ENCODE measurements around the gene LDLRAD1.

LDLRAD1 gene, protein sequence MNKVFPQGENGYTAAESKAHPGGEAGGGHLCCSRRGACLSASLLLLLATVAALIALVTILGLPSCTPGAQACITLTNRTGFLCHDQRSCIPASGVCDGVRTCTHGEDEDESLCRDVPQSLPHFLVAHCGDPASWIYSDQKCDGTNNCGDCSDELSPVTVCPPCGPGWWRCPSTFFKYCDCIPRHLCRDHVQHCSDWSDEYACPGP

DNA sequence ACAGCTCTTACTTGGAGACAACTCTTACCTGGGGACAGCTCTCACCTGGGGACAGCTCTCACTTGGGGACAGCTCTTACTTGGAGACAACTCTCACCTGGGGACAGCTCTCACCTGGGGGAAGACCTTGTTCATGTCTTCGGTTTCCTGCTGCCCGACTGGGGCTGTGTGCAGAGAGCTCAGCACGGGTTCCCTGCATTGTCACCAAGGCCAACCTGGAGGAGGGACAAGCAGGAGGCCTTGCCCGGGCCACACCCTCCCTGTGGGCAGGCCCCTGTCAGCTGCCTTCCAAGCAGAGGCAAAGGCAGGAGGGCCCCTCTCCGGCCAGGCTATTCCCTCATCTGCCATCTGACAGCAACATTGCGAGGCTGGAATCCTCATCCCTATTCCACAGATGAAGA lies at the start of gene LDLRAD1:
Gene LDLRAD1 (minus strand): TSS at position 208 of the 400 bp plus-strand sequence. CDS start 74 bp downstream, at position 134.
- no peak within 1 kb of the TSS for H3K4me3 ChIP-seq (ENCODE audit: low read length, poor library complexity, severe bottlenecking)
- H3K4me1 ChIP-seq (ENCODE audit: insufficient read depth, low read length, poor library complexity, severe bottlenecking) = no peaks in the 10 kb centered on the region
- H3K79me2 ChIP-seq (ENCODE audit: insufficient read depth, low read length) = no peaks in the 10 kb centered on the region
- no peak within 1 kb of the TSS for H3K4me2 ChIP-seq (ENCODE audit: low read depth, low read length, poor library complexity, severe bottlenecking)
- H2AFZ ChIP-seq (ENCODE audit: low read length) = no peak within 1 kb of the TSS; the same call in 1 of the 2 replicates
- H3K36me3 ChIP-seq (ENCODE audit: insufficient read depth, low read length) = no peaks in the 10 kb centered on the region
- no peaks in the 10 kb centered on the region for H3K9me3 ChIP-seq (ENCODE audit: insufficient read depth, low read depth, low read length)
- H3K9ac ChIP-seq (ENCODE audit: low read depth, low read length, poor library complexity, severe bottlenecking) = no peak within 1 kb of the TSS
- no peaks in the 10 kb centered on the region for H3F3A ChIP-seq (ENCODE audit: low read depth)
- no peaks in the 10 kb centered on the region for H3K9me2 ChIP-seq (replicated peaks; ENCODE audit: low read depth, low read length)
- H4K20me1 ChIP-seq (ENCODE audit: insufficient read depth, low read length, poor library complexity, severe bottlenecking) = no peaks in the 10 kb centered on the region
- no peak for TF ChIP-seq EZH2phosphoT487 (IDR thresholded peaks at IDR 0.05; ENCODE audit: borderline replicate concordance)
- TF ChIP-seq, protein P1, sequence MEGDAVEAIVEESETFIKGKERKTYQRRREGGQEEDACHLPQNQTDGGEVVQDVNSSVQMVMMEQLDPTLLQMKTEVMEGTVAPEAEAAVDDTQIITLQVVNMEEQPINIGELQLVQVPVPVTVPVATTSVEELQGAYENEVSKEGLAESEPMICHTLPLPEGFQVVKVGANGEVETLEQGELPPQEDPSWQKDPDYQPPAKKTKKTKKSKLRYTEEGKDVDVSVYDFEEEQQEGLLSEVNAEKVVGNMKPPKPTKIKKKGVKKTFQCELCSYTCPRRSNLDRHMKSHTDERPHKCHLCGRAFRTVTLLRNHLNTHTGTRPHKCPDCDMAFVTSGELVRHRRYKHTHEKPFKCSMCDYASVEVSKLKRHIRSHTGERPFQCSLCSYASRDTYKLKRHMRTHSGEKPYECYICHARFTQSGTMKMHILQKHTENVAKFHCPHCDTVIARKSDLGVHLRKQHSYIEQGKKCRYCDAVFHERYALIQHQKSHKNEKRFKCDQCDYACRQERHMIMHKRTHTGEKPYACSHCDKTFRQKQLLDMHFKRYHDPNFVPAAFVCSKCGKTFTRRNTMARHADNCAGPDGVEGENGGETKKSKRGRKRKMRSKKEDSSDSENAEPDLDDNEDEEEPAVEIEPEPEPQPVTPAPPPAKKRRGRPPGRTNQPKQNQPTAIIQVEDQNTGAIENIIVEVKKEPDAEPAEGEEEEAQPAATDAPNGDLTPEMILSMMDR (conservative IDR thresholded peaks at IDR 0.05; ENCODE audit: low read length) = no peak
- no peaks in the 10 kb centered on the region for H3K27me3 ChIP-seq (ENCODE audit: insufficient read depth, low read length, poor library complexity, severe bottlenecking)

DNA sequence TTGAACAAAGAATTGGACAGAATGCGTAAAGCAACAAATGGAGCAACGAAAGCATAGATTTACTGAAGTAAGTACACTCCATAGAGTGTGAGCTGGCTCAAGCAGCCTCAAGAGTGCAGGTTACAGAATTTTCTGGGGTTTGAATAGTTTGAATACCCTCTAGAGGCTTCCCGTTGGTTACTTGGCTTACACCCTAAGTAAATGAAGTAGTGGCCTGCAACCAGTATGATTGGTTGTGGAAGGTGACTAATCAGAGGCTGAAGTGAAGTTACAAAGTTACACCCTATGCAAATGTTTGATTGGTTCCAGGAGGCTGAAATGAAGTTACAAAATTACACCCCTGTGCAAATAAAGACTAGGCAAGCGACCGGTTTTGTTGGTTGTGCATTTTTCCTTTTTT lies 46.3 kb upstream of the LDLRAD1 start:
- Histone ChIP-seq H4K20me1 (ENCODE audit: insufficient read depth, low read length, poor library complexity, severe bottlenecking) (no peaks in the 10 kb centered on the region), H3F3A (ENCODE audit: low read depth) (no peaks in the 10 kb centered on the region), H3K9me2 (replicated peaks; ENCODE audit: low read depth, low read length) (no peaks in the 10 kb centered on the region), H3K4me1 (ENCODE audit: insufficient read depth, low read length, poor library complexity, severe bottlenecking) (no peaks in the 10 kb centered on the region), H3K27me3 (ENCODE audit: insufficient read depth, low read length, poor library complexity, severe bottlenecking) (no peaks in the 10 kb centered on the region), H3K36me3 (ENCODE audit: insufficient read depth, low read length) (no peaks in the 10 kb centered on the region), H3K4me3 (ENCODE audit: low read length, poor library complexity, severe bottlenecking) (no peak overlapping the region), H3K9ac (ENCODE audit: low read depth, low read length, poor library complexity, severe bottlenecking) (no peak overlapping the region), H3K79me2 (ENCODE audit: insufficient read depth, low read length) (no peaks in the 10 kb centered on the region), H3K4me2 (ENCODE audit: low read depth, low read length, poor library complexity, severe bottlenecking) (no peak overlapping the region), H3K9me3 (ENCODE audit: insufficient read depth, low read depth, low read length) (no peaks in the 10 kb centered on the region), H2AFZ (ENCODE audit: low read length) (no peak overlapping the region)
- TF ChIP-seq, protein P1 (conservative IDR thresholded peaks at IDR 0.05; ENCODE audit: low read length) = no peak
- TF ChIP-seq EZH2phosphoT487 (IDR thresholded peaks at IDR 0.05; ENCODE audit: borderline replicate concordance) = no peak

DNA sequence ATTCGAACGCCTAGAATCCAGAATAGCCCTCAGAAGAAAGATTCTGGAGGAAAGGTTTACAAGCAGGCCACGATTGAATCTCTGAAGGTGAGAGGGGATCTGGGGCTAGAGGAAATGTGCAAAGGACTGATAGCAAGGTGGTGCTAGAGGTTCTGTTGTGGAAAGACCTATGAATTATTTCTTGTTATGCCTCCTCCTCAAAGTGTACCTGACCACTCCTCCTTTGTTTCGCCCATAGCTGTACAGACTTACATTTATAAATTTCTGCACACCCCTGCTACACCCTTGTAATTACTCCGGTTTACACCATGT lies 36.4 kb upstream of the LDLRAD1 start:
- Histone ChIP-seq H3K4me3 (ENCODE audit: low read length, poor library complexity, severe bottlenecking) (peak overlapping the region; percentile 85), H3K9me3 (ENCODE audit: insufficient read depth, low read depth, low read length) (no peaks in the 10 kb centered on the region), H2AFZ (ENCODE audit: low read length) (peak overlapping the region; percentile 90), H3K4me2 (ENCODE audit: low read depth, low read length, poor library complexity, severe bottlenecking) (peak overlapping the region; percentile 81), H3K9ac (ENCODE audit: low read depth, low read length, poor library complexity, severe bottlenecking) (peak overlapping the region; percentile 94), H3F3A (ENCODE audit: low read depth) (no peaks in the 10 kb centered on the region), H4K20me1 (ENCODE audit: insufficient read depth, low read length, poor library complexity, severe bottlenecking) (peaks cover 28% of the 10 kb centered on the region), H3K9me2 (replicated peaks; ENCODE audit: low read depth, low read length) (no peaks in the 10 kb centered on the region), H3K79me2 (ENCODE audit: insufficient read depth, low read length) (peaks cover 58% of the 10 kb centered on the region), H3K27me3 (ENCODE audit: insufficient read depth, low read length, poor library complexity, severe bottlenecking) (no peaks in the 10 kb centered on the region), H3K36me3 (ENCODE audit: insufficient read depth, low read length) (no peaks in the 10 kb centered on the region), H3K4me1 (ENCODE audit: insufficient read depth, low read length, poor library complexity, severe bottlenecking) (peaks cover 23% of the 10 kb centered on the region)
- no peak for TF ChIP-seq EZH2phosphoT487 (IDR thresholded peaks at IDR 0.05; ENCODE audit: borderline replicate concordance)
- TF ChIP-seq, protein P1 (conservative IDR thresholded peaks at IDR 0.05; ENCODE audit: low read length) = peak; percentile 30; the same call in 1 of the 2 replicates
